PC-3 (cell line): ENCODE measurements around the gene TOP3A. TPM values are rescaled to one million over a fixed set of nuclear protein-coding genes. Genes with fewer than 3 reads are reported as not detected.

Experiments
- microRNA-seq: library from miRNA; unstranded; fragments of <30 nt; microRNA quantifications from one replicate; pipeline ENCODE4 v1.1.0, GENCODE V29; 2020; ENCODE audit not compliant: unreplicated experiment
- total RNA-seq: library from RNA; depleted of rRNA; stranded (reverse); fragments of >200 nt; gene quantifications from 2 replicates; pipeline ENCODE4 v1.2.3, GENCODE V29; 2014; rRNA removed

TOP3A gene
- total RNA-seq, 1 experiment from 2014 or later, result 46.8 TPM

Small RNA genes within 50 kb of the gene (microRNA-seq; reads per million reads assigned to microRNA genes)
- gene MIR6778, result not detected

Other genes starting within 250 kb of the TOP3A start
- gene DRG2, start 227.0 kb downstream of the TOP3A start, total RNA-seq, result 84.1 and 102 TPM in 2 replicates
- gene MYO15A, start 206.2 kb downstream of the TOP3A start, total RNA-seq, result 0.26 TPM in 1 of 2 replicates, not detected in the other
- 207 and 227 TPM in 2 replicates for gene ALKBH5, start 131.2 kb downstream of the TOP3A start, total RNA-seq
- gene LLGL1, start 89.4 kb downstream of the TOP3A start, total RNA-seq, result 47.4 and 60.6 TPM in 2 replicates
- 537 and 742 TPM in 2 replicates for gene FLII, start 56.3 kb downstream of the TOP3A start, total RNA-seq
- gene MIEF2, start 54.3 kb downstream of the TOP3A start, total RNA-seq, result 16.6 and 17.5 TPM in 2 replicates
- gene SMCR8, start 299 bp upstream of the TOP3A start, total RNA-seq, result 20.4 and 22.7 TPM in 2 replicates
- 60.6 and 61.5 TPM in 2 replicates for gene SHMT1, start 48.6 kb upstream of the TOP3A start, total RNA-seq
- 1.1 and 1.3 TPM in 2 replicates for gene EVPLL, start 62.8 kb upstream of the TOP3A start, total RNA-seq
- gene LGALS9C, start 161.8 kb upstream of the TOP3A start, total RNA-seq, result not detected in 2 replicates